Activated T-cell treated with anti-CD3 and anti-CD28 coated beads for 24 hours (primary cell): Measurements from ENCODE around the gene IL1RAP.
A peak's percentile ranks its signal among the peaks of the same experiment; 100 is the strongest.
"Not testable (repeated sequence)": the region's sequence is repeated elsewhere in the genome, so short reads cannot be mapped to it uniquely, and the experiment has no call there.

Source experiments
- DNase-seq: peaks from one replicate; pipeline ENCODE4 v3.0.0-alpha.2; 2020; ENCODE audit warnings: low read depth

Gene IL1RAP

DNA sequence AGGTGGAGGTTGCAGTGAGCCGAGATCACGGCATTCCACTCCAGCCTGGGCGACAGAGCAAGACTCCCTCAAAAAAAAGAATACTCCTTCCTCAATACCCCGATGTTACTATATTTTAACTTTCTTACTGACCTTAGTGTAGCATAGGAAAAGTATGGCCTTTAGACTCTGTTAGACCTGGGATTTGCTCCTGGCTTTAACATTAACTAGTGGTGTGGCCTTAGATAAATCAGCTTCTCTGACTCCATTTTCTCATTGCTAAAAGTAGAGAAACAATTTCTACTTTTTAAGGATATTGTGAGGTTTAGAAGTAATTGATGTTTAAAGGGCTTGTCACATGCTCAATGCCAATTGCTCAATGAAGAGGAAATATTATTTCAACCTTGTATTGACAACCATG, 7.6 kb upstream of the IL1RAP start:
- no peak for DNase-seq

DNA sequence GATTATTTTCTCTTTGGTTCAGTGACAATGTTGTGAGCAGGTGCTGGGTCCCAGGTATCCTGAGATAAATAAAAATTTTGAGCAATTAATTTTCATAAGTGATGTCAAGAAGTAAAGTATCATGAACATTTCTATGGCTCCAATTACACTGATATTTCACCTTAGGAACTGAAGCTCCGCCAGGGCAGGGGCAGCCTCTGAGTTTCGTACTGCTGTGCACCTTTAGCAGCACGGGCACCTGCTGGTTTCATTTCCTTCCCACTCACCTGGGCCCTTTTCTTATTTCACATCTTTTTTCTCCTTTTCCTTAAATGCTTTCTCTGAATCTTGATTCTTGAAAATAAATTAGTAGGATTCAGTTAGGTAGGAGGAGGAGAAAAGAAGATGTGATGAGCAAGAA, 1.2 kb upstream of the IL1RAP start:
- DNase-seq = no peak

DNA sequence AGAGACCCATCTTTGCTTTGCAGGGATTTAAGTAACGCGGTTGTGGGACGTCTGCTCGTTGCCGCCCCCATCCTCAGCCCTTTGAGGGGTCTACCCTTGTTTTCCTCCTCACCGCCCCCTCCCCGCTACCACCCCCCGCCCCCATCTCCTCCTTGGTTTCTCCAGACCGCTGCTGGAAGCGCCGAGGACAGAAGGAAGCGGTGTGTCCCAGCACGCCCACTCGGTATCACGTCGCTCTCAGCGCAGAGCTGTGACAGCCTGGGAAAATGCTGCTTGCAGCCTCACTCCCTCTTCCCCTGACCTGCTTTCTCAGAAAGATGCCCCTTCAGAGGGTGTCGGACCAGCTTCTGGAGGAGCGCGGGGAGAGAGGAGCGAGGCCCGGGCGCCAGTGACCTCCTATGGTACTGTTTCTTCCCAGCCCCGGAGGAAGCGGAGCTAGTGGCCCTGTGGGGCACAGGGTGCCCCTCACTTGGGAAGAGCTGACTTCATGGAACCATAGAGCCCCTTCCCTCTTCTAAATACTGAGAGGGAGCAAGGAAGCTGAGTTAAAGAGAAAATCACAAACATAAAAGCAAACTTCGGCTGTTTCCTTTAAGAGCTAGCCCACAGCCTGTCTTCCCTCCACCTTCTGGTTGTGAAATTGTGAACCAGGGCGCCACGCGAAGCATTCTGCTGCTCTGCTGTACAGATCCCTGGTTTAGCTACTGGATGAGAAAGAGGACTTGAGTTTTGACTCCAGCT, 698 bp downstream of the IL1RAP start:
- peak; percentile 17 for DNase-seq

DNA sequence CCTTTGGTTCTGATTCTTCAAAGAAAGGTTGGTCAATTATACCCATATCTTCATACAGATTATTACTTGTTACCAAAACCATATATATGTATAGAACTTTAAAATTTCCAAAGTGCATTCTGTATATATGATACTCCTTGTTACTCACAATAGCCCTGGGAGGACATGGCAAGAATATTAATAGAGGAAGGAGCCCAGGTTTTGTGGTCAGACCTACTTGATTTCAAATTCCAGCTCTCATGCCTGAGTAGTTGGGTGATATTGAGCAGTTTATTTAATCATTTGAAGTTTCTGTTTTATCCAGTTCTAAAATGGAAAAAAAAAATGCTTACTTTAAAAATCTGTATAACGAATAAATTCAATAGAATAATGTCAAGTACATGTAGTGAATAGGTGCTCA, 2.5 kb downstream of the IL1RAP start:
- DNase-seq = no peak

DNA sequence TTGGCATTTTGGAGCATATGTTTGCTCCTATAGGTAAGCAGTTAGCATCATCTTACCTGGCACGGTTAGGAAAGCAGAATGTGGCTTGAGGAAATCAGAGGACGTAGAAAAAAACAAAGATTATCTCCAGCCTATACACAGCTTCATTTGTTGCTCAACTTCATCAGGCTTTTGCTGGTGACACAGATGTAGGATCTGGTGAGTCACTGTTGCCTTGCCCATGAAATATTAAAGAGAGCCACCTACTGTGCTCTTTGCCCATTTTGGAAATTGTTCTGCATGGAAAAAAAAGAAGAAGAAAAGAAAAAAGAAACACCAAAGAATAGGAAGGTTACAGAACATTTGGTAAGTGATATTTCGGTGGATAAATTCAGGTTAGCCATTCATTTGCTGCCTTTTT, 3.8 kb downstream of the IL1RAP start:
- no peak for DNase-seq

DNA sequence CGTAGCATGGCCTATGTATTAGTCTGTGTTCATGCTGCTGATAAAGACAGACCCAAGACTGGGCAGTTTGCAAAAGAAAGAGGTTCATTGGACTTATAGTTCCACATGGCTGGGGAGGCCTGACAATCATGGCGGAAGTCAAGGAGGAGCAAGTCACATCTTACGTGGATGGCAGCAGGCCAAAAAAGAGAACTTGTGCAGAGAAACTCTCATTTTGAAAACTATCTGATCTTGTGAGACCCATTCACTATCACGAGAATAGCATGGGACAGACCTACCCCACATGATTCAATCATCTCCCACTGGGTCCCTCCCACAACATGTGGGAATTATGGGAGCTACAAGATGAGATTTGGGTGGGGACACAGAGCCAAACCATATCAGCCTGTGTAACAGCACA, 4.6 kb downstream of the IL1RAP start:
- not testable (repeated sequence) for DNase-seq

DNA sequence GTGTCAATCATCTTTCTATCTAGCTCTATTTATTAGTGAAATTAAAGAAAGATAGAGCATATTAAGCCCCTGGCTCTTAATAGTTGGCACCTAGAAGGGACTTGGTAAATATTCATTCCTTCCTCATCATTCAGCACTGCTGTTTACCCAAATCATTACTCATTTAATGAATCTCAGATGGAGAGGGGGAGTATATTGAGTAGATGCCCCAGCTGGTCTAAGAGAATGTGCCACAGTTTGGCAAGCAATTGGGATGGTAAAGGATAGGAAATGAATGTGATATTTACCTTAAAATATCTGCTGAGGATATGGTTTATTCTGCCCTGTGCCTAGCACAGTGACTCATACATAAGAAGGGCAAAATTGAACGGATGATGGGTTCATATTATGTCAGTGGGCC, 6.0 kb downstream of the IL1RAP start:
- DNase-seq = no peak

DNA sequence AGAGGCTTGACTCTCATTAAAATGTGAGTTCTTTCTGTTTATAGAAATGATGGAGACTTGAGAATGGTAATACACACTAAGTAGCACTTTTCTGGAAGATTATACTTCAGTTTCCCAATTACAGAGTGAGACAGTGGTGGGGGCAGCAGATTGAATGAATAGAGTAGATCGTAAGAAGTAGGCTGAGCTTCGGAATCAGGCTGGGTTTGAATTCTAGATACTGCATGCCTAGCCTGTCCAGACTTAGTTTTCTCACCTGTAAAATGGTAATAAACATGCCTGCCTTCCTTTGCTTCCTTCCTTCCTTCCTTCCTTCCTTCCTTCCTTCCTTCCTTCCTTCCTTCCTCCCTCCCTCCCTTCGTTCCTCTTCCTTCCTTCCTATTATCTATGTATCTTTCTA, 8.1 kb downstream of the IL1RAP start:
- DNase-seq = no peak

DNA sequence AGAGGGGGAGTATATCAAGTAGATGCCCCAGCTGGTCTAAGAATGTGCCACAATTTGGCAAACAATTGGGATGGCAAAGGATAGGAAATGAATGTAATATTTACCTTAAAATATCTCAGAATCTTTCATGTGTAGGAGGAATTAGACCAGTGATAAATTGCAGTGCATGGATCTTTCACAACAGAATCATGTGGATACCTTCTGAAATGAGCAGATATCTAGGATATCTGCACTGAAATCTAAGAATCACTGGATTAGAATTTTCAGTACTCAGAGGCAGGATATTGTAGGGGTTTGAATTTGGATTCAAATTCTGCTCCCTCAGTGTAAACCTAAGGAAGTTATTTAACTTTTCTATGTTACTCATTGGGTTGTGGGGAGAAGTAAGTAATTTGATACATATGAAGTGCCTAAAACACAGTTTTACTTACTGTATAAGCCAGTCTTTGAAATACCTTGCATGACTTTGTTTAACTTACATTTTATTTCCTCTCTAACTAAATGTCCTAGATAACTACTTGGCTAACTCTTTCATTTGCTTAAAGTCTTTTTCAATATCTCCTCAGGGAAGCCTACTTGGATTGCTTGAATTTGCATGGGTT, 8.8 kb downstream of the IL1RAP start:
- DNase-seq = no peak

DNA sequence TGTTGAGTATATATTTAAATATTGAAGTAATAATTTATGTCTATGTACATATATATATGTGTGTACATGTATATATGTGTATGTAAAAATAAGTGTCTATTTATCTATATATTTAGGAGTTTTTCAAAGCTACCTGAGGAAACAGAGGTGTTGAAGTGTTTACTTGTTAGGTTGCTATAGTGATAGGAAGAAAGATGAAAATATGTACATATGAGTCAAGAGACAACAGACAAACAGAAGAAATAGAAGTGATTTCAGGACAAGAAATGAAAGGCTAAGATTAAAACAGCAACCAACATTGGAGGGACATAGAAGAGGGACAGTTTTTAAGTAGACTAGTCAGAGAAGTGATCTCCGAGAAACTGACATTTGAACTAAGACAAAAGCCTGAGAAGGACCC, 11.1 kb downstream of the IL1RAP start:
- no peak for DNase-seq

DNA sequence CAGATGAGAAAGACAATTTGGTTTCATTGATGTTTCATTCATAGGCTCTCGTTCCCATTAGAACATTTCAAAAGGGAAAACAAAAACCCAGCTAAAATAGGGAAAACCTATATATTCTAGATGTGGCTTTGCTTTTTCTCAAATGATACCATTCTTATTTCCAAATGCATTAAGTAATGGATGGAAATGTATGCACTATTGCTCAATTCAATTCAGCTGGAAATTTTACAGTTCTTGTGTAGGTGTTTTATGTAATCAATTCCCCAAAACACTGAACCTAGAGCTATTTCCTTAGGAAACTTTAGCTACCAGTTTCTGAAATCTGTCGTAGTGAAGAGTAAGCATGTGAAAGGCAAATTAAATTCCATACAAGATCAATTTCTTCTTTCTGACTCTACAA, 11.7 kb downstream of the IL1RAP start:
- DNase-seq = no peak

DNA sequence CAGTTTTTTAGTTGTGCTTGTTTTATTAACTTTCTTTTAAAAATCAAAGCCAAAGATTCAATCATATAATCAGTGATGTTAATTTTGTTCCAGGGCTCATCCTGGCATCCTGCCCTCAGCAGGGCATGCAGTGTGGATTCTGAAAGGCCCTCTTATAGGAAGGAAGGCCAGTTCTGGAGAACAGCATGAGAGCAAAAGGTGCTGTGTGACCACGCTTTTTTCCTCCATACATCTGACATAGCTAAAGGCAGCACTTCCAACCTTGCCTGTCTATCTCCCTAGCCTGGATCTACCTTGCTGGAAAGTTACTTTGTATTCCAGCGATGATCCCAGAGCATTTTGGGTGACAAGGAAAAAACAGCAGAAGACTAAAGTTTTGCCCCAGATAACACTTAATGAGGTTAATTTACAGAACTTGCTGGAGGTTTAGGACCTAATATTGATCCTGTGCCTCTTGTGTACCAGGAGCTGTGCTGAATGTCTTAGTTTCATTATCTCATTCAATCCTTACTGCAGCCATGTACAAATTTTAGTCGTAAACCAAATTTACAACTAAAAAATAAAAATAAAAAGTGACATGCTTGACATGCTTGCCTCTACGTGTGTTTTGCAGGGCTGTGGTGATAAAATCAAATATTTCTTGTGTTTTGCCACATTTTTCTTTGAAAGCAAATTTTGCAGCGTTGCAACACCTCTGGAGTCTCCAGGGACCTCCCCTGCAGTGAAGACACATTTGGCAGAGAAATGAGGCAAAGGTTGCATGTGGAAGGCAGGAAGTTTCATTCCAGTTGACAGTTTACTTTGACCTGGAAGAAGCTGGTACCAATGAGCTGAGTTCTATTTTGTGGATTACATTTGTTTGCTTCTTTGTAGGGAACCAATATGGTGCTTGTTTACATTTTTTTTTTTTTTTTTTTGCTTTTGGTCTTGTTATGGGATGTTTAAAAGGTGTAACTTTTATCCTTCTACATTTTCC, 13.2 kb downstream of the IL1RAP start:
- DNase-seq = no peak

DNA sequence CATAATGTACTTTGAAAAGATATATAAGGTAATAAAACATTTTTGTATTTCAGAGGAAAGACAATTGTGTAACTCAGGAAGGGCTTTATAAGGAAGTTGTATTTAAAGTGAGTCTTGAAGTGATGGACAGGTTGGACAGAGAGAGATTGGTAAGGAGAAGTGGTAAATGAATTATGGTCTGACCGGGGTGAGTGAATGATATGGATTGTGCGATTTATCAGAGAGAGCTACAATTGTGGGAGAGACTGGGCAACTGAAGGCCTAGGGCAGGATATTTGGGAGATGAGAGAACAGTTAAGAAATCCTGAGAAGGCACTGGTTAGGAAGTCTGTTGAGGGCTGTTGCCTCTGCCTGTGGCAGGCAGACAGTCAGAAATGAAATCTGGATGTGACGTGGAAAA, 14.8 kb downstream of the IL1RAP start:
- DNase-seq = no peak

DNA sequence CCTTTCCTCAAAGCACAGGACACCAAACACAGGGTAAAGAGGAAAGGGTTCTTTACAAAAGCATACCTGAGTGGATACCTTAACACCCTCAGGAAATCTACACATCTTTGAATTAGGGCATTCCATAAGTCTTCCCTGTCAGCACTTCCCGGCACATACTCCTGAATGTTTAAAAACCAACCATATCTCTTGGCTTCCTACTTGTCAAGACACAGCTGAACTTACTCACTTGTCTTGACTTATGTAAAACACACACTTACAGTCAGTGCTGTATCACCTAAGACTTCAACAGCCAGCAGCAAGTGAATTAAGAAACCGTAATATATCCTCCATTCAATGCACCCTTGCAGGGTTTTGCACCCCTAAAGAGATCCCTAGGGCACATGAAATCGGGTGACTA, 17.5 kb downstream of the IL1RAP start:
- DNase-seq = no peak

DNA sequence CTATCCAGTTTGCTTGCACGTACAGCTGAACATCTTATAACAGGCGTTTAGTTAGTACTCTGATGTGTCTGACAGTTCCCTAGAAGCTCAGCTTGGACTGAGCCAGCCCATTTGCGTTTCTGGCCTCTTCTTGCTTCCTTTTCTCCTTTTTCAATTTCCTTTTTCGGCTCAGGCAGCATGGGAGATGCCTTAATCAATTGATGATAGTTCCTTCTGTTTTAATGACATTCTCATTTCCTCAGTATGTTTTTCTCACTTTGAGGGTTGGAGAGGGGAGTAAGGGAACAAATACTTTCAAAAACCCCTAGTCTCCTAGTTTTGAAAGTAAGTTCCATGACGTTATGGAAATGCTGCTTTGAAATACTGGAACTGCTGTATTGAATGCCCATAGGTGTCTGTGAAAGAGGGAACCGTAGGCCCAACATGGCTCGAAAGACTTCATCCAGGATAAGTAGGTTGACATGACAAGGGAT, 18.9 kb downstream of the IL1RAP start:
- DNase-seq = no peak

DNA sequence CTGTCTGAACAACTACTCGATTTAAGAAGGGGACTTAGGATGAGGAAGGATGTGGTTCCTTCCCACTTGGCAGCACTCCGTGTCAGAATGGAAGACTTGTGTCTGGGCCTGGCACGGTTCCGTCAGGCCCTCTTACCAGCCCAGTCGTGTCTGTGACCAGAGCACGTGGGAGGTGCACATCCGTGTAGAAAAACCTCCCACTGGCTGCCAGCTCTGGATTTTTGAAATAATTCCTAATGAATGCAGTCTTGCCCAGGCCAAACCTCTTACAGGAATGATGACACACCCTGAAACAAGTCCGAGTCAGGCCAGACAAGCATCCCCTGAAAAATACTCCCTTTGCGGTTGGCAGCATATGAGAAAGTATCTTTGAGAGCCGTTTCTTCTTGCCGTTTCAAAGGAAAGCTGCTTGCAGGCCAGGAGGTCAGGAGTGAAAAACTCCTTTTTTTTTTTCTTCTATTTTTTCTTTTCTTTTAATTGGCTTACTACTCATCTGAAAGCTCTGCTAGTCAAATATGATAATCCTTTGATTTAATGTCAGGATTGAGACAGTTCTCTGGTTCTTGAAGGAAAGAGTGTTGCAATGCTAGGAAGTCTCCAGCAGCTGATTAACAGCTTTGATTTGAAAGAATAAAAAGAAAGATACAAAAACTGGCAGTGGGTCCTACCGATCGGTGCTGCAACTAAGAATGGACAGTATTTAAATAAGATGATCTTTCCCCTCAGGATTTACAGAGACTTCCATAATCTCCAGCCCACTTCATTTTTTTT, 19.8 kb downstream of the IL1RAP start:
- DNase-seq = no peak

DNA sequence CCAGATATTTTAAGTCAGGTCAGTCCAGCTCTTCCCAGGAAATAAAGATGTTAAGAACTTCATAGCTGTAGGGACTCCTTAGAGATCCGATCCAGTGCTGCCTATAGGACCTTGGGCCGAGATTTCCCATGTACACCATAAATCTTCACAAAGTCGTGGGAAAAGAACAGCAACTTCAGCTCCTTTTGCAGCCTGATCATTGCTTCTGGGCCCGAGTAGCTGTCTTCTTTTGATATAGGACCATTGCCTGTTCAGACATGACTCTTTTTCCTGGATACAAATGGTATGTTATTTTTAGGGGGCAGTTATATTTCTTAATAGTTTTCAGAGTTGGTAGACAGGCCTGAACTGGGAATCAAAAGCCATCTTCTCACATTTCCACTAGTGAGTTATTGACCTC, 20.5 kb downstream of the IL1RAP start:
- DNase-seq = no peak

DNA sequence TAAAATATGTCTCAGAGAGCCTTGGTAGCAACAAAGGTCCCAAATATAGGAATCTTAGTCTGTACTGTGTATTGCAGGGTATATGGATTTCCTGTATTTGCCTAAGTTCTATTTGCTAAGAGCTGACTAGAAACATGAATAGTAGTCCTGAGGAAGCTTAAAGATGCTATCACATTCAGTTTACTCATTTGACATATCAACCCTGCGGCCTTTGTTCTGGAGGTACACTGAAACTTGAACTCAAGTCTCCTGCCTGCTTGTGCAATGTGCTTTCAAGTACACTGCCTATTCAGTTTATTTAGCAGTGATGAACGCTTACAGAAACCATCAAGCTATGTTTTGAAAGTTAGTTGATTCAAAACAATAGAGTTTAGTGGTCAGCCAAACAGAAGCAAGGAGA, 21.1 kb downstream of the IL1RAP start:
- DNase-seq = no peak

DNA sequence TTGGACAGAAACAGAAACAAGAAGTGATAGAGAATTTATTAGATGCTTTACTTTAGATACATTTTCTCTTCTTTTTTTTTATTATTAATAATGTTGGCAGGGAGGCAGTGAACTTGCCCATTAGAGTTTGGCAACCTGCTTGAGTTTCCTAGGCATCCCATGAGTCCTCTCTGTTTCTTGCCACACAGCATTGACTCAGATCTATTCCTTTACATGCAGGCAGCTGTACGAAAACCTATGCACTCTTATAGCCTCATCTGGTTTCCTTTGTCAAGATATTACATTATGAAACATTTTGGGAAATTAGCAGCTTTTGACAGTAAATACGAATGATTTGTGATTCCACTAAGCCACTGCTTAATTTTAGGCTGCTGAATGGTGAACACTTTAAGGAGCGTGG, 23.3 kb downstream of the IL1RAP start:
- no peak for DNase-seq

DNA sequence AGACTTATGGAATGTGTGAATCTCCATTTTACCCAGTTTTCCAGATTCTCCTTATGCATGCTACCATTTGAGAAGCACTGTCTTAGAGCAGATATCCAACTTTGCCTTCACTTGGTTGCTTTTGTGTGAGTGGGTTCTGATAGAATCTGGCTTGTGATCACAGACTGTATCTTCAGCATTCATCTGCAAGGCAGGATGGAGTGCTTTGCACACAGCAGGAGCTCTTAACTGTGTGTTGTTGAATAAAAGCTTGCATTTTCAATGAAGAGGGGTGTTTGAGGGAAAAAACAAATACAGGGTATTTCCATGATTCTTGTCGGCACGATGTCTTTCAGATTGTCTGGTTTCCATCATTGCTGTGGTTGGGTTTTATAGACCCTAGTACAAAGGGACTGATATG, 24.4 kb downstream of the IL1RAP start:
- DNase-seq = no peak

DNA sequence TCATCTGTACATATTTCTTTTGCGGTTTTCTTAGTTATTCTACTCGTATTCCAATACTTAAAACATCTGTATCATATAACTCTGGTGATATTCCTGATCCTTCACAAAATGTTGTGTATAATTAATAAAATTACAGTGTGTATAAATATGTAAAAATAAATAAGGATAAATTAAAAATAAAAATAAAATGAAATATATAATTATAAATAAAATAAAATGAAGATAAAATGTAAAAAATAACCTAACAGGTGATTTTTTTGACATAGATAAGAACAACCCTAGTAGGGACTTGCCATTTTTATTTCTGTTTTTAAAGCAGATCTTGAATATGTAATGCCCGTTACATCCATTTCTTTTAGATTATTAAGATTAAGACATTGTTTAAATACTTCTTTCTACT, 25.6 kb downstream of the IL1RAP start:
- no peak for DNase-seq

DNA sequence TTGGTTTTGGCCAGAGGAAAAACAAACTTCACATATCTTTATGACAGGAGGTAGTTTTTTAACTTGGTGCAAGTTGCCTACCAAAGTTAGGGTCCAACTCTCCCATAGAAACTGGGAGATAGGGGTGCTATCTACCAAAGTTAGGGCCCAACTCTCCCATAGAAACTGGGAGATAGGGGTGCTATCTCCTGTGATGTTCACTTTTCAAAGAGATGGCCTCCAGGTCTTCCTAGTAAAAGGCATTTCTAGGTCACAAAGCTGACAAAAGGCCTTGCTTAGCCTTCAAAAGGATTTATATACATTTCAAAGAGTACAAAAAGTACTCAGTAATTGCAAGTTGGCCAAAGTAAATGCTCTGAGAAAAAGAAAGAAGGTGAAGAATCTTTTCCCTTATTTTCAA, 27.1 kb downstream of the IL1RAP start:
- no peak for DNase-seq
